GM10248 (cell line): Measurements from ENCODE around the gene SOX2.

ENCODE experiments used
- CTCF ChIA-PET: fragments of 300-600 bp; sonication (Branson Sonifier 250); formaldehyde crosslinking; extraction: SDS; loops from one replicate; lab custom pipeline; 2021; ENCODE audit warnings: antibody characterized with exemption; lab: Yijun Ruan, JAX
- POLR2A ChIA-PET: fragments of 350-650 bp; sonication (Branson Sonifier 250); formaldehyde crosslinking; extraction: SDS; loops from one replicate; lab custom pipeline; 2020; ENCODE audit warnings: antibody characterized with exemption; lab: Yijun Ruan, JAX
- DNase-seq: peaks from one replicate; pipeline ENCODE4 v3.0.0; 2012; ENCODE audit errors: extremely low spot score
- TF ChIP-seq, protein P1 (sequence below): IDR thresholded peaks from 2 replicates; pipeline ENCODE4 v1.5.1; 2012; ENCODE audit warnings: mild to moderate bottlenecking, low read depth; ENCODE audit errors: extremely low read depth, missing control alignments, control extremely low read depth

Gene SOX2

DNA sequence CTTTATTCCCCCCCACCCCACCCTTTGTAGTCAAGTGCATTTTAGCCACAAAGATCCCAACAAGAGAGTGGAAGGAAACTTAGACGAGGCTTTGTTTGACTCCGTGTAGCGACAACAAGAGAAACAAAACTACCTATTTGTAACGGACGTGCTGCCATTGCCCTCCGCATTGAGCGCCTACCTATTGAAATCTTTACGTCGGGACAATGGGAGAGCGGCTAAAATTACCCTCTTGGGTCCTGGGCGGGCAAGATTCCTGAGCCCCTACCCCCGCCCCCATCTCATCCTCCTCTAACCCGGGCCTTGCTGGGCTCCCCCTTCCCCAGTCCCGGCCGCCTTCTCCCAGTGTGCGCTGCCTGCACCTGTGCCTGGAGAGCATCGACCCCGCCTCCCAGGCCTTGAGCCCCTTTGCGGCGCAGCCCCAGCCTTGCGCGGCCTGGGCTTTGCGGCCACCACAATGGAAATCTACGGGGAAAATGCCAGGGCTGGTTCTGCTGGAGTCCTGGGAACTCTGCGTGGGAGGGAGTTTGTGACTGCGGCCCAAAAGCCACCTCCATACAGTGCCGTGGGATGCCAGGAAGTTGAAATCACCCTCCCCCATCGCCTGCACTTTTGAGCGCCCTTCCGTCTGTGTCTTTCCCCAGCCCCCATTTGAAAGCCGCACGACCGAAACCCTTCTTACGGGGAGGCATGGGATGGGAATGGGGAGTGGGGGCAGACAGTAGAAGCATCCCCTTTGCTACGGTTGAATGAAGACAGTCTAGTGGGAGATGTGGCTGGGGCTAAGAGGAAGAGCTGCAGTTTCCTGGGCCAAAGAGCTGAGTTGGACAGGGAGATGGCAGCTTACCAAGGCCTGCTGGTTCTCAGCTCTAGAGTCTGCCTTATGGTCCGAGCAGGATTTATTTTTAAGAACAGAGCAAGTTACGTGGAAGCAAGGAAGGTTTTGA is 1.1 kb upstream of the SOX2 start:
- TF ChIP-seq, protein P1, sequence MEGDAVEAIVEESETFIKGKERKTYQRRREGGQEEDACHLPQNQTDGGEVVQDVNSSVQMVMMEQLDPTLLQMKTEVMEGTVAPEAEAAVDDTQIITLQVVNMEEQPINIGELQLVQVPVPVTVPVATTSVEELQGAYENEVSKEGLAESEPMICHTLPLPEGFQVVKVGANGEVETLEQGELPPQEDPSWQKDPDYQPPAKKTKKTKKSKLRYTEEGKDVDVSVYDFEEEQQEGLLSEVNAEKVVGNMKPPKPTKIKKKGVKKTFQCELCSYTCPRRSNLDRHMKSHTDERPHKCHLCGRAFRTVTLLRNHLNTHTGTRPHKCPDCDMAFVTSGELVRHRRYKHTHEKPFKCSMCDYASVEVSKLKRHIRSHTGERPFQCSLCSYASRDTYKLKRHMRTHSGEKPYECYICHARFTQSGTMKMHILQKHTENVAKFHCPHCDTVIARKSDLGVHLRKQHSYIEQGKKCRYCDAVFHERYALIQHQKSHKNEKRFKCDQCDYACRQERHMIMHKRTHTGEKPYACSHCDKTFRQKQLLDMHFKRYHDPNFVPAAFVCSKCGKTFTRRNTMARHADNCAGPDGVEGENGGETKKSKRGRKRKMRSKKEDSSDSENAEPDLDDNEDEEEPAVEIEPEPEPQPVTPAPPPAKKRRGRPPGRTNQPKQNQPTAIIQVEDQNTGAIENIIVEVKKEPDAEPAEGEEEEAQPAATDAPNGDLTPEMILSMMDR, result no peak
- POLR2A ChIA-PET, result no interaction called here
- CTCF ChIA-PET, result interaction anchor here (0.8 to 0.9 kb wide), 2 partner anchors 9 to 10 kb away, joined by 3 to 4 read pairs; no protein-coding TSS in a partner anchor
- no peak for DNase-seq

- ChIA-PET POLR2A (no interaction called here), CTCF (interaction anchor here (1.6 kb wide), 1 partner anchor 11 kb away, joined by 6 read pairs; no protein-coding TSS in a partner anchor)
- DNase-seq, result no peak
- TF ChIP-seq, protein P1, result no peak
These were observed 464 bp downstream of the SOX2 start for GRCh38 chr3:181712226-181712552.

GRCh38 chr3:181712553-181713279 is 991 bp downstream of the SOX2 start:
- CTCF ChIA-PET, result interaction anchor here (1.0 to 1.6 kb wide), 6 partner anchors 8 to 579 kb away, joined by 3 to 6 read pairs (median 4); no protein-coding TSS in a partner anchor
- TF ChIP-seq, protein P1, result no peak
- POLR2A ChIA-PET, result no interaction called here
- DNase-seq, result no peak

GRCh38 chr3:181713280-181713647 is 1.5 kb downstream of the SOX2 start:
- CTCF ChIA-PET, result interaction anchor here (0.6 to 1.6 kb wide), 8 partner anchors 9 to 971 kb away, joined by 3 to 6 read pairs (median 4); no protein-coding TSS in a partner anchor
- POLR2A ChIA-PET, result no interaction called here
- no peak for DNase-seq
- TF ChIP-seq, protein P1, result no peak

DNA sequence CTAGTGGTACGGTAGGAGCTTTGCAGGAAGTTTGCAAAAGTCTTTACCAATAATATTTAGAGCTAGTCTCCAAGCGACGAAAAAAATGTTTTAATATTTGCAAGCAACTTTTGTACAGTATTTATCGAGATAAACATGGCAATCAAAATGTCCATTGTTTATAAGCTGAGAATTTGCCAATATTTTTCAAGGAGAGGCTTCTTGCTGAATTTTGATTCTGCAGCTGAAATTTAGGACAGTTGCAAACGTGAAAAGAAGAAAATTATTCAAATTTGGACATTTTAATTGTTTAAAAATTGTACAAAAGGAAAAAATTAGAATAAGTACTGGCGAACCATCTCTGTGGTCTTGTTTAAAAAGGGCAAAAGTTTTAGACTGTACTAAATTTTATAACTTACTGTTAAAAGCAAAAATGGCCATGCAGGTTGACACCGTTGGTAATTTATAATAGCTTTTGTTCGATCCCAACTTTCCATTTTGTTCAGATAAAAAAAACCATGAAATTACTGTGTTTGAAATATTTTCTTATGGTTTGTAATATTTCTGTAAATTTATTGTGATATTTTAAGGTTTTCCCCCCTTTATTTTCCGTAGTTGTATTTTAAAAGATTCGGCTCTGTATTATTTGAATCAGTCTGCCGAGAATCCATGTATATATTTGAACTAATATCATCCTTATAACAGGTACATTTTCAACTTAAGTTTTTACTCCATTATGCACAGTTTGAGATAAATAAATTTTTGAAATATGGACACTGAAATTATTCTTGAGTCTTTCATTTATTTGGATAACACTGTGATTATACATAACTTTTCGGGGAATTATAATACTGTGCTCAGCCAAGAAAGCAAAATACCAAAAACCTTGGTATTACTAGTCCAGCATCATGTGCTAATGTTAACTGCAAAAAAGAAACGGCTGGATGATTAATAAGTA is 2.2 kb downstream of the SOX2 start:
- DNase-seq, result no peak
- TF ChIP-seq, protein P1, result no peak
- CTCF ChIA-PET, result interaction anchor here (0.6 to 1.6 kb wide), 8 partner anchors 9 to 971 kb away, joined by 3 to 6 read pairs (median 4); no protein-coding TSS in a partner anchor
- POLR2A ChIA-PET, result no interaction called here
